GM23338 (cell line): Measurements from ENCODE around the gene ADAMTS14. TPM values are rescaled to one million over a fixed set of nuclear protein-coding genes. Genes with fewer than 3 reads are reported as not detected.

ENCODE experiments used
- ATAC-seq: fragments of 200-7000 bp; cut with Tn5 transposase; 3 replicates; pipeline ENCODE4 v1.9.1; 2020
- DNase-seq: peaks from one replicate; pipeline ENCODE4 v3.0.0-alpha.2; 2015; ENCODE audit warnings: low spot score
- H2AFZ ChIP-seq: fragments of 200-600 bp; sonication (generic); 2 replicates; pipeline ENCODE4 v1.8.0; 2016; ENCODE audit warnings: antibody characterized with exemption, mild to moderate bottlenecking, moderate library complexity
- H3F3A ChIP-seq: fragments of 200-600 bp; sonication (generic); replicated peaks from 2 replicates; pipeline ENCODE4 v1.8.0; 2017; ENCODE audit warnings: antibody characterized with exemption, mixed run types, low read depth
- H3K27ac ChIP-seq: fragments of 200-600 bp; sonication (generic); 2 replicates; pipeline ENCODE4 v1.6.1; 2016; ENCODE audit warnings: low read depth
- H3K27me3 ChIP-seq: fragments of 200-600 bp; sonication (generic); 2 replicates; pipeline ENCODE4 v1.8.0; 2016; ENCODE audit warnings: mild to moderate bottlenecking, mixed run types, moderate library complexity; ENCODE audit not compliant: insufficient read depth
- H3K36me3 ChIP-seq: fragments of 200-600 bp; sonication (generic); 2 replicates; pipeline ENCODE4 v1.8.0; 2016; ENCODE audit warnings: mild to moderate bottlenecking; ENCODE audit not compliant: insufficient read depth
- H3K4me1 ChIP-seq: fragments of 200-600 bp; sonication (generic); 2 replicates; pipeline ENCODE4 v1.8.0; 2016; ENCODE audit warnings: mild to moderate bottlenecking, moderate library complexity; ENCODE audit not compliant: insufficient read depth
- H3K4me2 ChIP-seq: fragments of 200-600 bp; sonication (generic); 2 replicates; pipeline ENCODE4 v1.7.1; 2017; ENCODE audit warnings: mixed run types
- H3K4me3 ChIP-seq: fragments of 200-600 bp; sonication (generic); 2 replicates; pipeline ENCODE4 v1.6.1; 2016; ENCODE audit warnings: mixed run types
- H3K79me2 ChIP-seq: fragments of 200-600 bp; sonication (generic); replicated peaks from 2 replicates; pipeline ENCODE4 v1.8.0; 2017; ENCODE audit warnings: mild to moderate bottlenecking; ENCODE audit not compliant: insufficient read depth
- H3K9me2 ChIP-seq: fragments of 200-600 bp; sonication (generic); 2 replicates; pipeline ENCODE4 v1.8.0; 2017; ENCODE audit not compliant: insufficient read depth
- H4K20me1 ChIP-seq: fragments of 200-600 bp; sonication (generic); replicated peaks from 2 replicates; pipeline ENCODE4 v1.8.0; 2017; ENCODE audit warnings: mild to moderate bottlenecking; ENCODE audit not compliant: insufficient read depth
- H3K27ac Mint-ChIP-seq: 2 replicates; pipeline ENCODE4 v1.8.0; 2020; ENCODE audit warnings: inconsistent platforms, mild to moderate bottlenecking, moderate library complexity, mixed read lengths
- H3K27me3 Mint-ChIP-seq: 3 replicates; pipeline ENCODE4 v1.8.0; 2022; ENCODE audit warnings: low read depth, mild to moderate bottlenecking, moderate library complexity, mixed read lengths, inconsistent platforms; ENCODE audit not compliant: insufficient read depth, poor library complexity
- H3K36me3 Mint-ChIP-seq: 3 replicates; pipeline ENCODE4 v1.8.0; 2021; ENCODE audit warnings: low read depth, mild to moderate bottlenecking, inconsistent platforms, moderate library complexity, mixed read lengths
- H3K4me1 Mint-ChIP-seq: 3 replicates; pipeline ENCODE4 v1.8.0; 2020; ENCODE audit warnings: mild to moderate bottlenecking, inconsistent platforms, mixed read lengths
- H3K4me3 Mint-ChIP-seq: 3 replicates; pipeline ENCODE4 v1.8.0; 2021; ENCODE audit warnings: moderate library complexity, mild to moderate bottlenecking, inconsistent platforms, mixed read lengths
- H3K9me3 Mint-ChIP-seq: 3 replicates; pipeline ENCODE4 v1.8.0; 2020; ENCODE audit warnings: moderate library complexity, mild to moderate bottlenecking, inconsistent platforms, mixed read lengths
- CTCF ChIP-seq, 2 experiments: fragments of 200-600 bp in 1 of 2; sonication (generic) in 1 of 2; conservative IDR thresholded peaks; 2 replicates each; pipeline versions ENCODE4 v1.5.1 to v1.6.1; 2016 to 2017; ENCODE audit warnings: antibody characterized with exemption in 2 of 2, low read depth in 2 of 2, mild to moderate bottlenecking in 2 of 2, moderate library complexity in 1 of 2
- ETS1 ChIP-seq: IDR thresholded peaks from 2 replicates; pipeline ENCODE4 v1.6.1; 2016; ENCODE audit warnings: antibody characterized with exemption
- EZH2 ChIP-seq: fragments of 200-600 bp; sonication (generic); IDR thresholded peaks from one replicate; pipeline ENCODE4 v1.8.0; 2017; ENCODE audit warnings: antibody characterized with exemption, mild to moderate bottlenecking, low read depth; ENCODE audit not compliant: unreplicated experiment
- NANOG ChIP-seq: IDR thresholded peaks from 2 replicates; pipeline ENCODE4 v1.6.1; 2016; ENCODE audit warnings: antibody characterized with exemption, borderline replicate concordance
- POLR2AphosphoS5 ChIP-seq: IDR thresholded peaks from 2 replicates; pipeline ENCODE4 v1.6.1; 2016; ENCODE audit warnings: antibody characterized with exemption, low read depth
- REST ChIP-seq: IDR thresholded peaks from one replicate; pipeline ENCODE4 v1.6.1; 2018; ENCODE audit warnings: antibody characterized with exemption; ENCODE audit not compliant: unreplicated experiment
- STAT1 ChIP-seq: IDR thresholded peaks from one replicate; pipeline ENCODE4 v1.6.1; 2016; ENCODE audit warnings: antibody characterized with exemption; ENCODE audit not compliant: unreplicated experiment
- ZNF331 ChIP-seq: fragments of 250-450 bp; sonication (Bioruptor Pico); IDR thresholded peaks from 2 replicates; pipeline ENCODE4 v1.5.0; 2020; ENCODE audit warnings: low read depth, mild to moderate bottlenecking, moderate library complexity
- ZNF462 ChIP-seq: fragments of 250-450 bp; sonication (Bioruptor Pico); IDR thresholded peaks from 2 replicates; pipeline ENCODE4 v1.5.0; 2020; ENCODE audit warnings: mild to moderate bottlenecking, moderate library complexity
- polyA plus RNA-seq: library from polyadenylated mRNA; unstranded; fragments of >200 nt; fragmentation: Nextera tagmentation; extraction: Ambion mirVana; gene quantifications from 2 replicates; pipeline ENCODE4 v1.2.1, GENCODE V29; 2016
- total RNA-seq: library from RNA; depleted of rRNA; stranded (reverse); fragments of >200 nt; shearing (Covaris generic); gene quantifications from 2 replicates; pipeline ENCODE4 v1.2.3, GENCODE V29; 2014

ADAMTS14 gene
- total and polyA plus RNA-seq, 2 experiments from 2014 or later = 1.9 to 2.1 TPM

GRCh38 chr10:70711177-70711576, 38.9 kb downstream of the ADAMTS14 start:
- Histone ChIP-seq H3K4me3 (no peak overlapping the region), H3K4me1 (no peaks in the 10 kb centered on the region), H3K79me2 (no peaks in the 10 kb centered on the region), H3K4me2 (no peak overlapping the region), H3K9me2 (no peaks in the 10 kb centered on the region), H3K36me3 (no peaks in the 10 kb centered on the region), H4K20me1 (no peaks in the 10 kb centered on the region), H3F3A (no peaks in the 10 kb centered on the region), H2AFZ (no peak overlapping the region), H3K27ac (no peak overlapping the region), H3K27me3 (no peaks in the 10 kb centered on the region)
- peaks cover 3% of the 10 kb centered on the region for H3K4me1 Mint-ChIP-seq
- no peak overlapping the region for H3K27ac Mint-ChIP-seq
- no peak for TF ChIP-seq NANOG
- no peak for TF ChIP-seq EZH2
- TF ChIP-seq STAT1 = no peak
- no peak for TF ChIP-seq ETS1
- no peak for TF ChIP-seq CTCF (conservative IDR thresholded peaks at IDR 0.05; ENCODE audit: low read depth in 2 of 2)
- no peak for TF ChIP-seq POLR2AphosphoS5
- TF ChIP-seq ZNF462 (CRISPR knock-in tag) = no peak
- TF ChIP-seq ZNF331 = no peak
- no peak for TF ChIP-seq REST
- peaks cover 4% of the 10 kb centered on the region for H3K27me3 Mint-ChIP-seq
- DNase-seq (no peak), ATAC-seq (no peak)
- no peaks in the 10 kb centered on the region for H3K9me3 Mint-ChIP-seq
- no peak overlapping the region for H3K4me3 Mint-ChIP-seq
- H3K36me3 Mint-ChIP-seq = no peaks in the 10 kb centered on the region
